GM12878 (cell line): ENCODE measurements around the gene NTM. TPM values are rescaled to one million over a fixed set of nuclear protein-coding genes. Genes with fewer than 3 reads are reported as not detected.

Experiments used
- ATAC-seq: fragments of 200-7000 bp; cut with Tn5 transposase; 3 replicates; pipeline ENCODE4 v1.9.1; 2020; ENCODE audit warnings: mild to moderate bottlenecking, moderate library complexity
- BruUV-seq: library from RNA; stranded (reverse); fragments of 400-500 nt; replicated peaks from 2 replicates; lab custom pipeline; 2021; lab: Mats Ljungman, UMichigan
- CTCF ChIA-PET: fragments of 300-600 bp; sonication (Branson Sonifier 250); formaldehyde crosslinking; extraction: SDS; loops from one replicate; lab custom pipeline; 2021; ENCODE audit warnings: inconsistent platforms; lab: Yijun Ruan, JAX
- POLR2A ChIA-PET: fragments of 350-600 bp; formaldehyde crosslinking; extraction: SDS; loops from one replicate; lab custom pipeline; 2021; ENCODE audit warnings: inconsistent platforms; lab: Charles Lee
- RAD21 ChIA-PET: fragments of 300-600 bp; sonication (Branson Sonifier 250); formaldehyde crosslinking; loops from one replicate; lab custom pipeline; 2023; ENCODE audit warnings: antibody characterized with exemption; ENCODE audit not compliant: unreplicated experiment; lab: Charles Lee
- SMC1A ChIA-PET: fragments of 300-600 bp; sonication (Branson Sonifier 250); formaldehyde crosslinking; loops from one replicate; lab custom pipeline; 2023; ENCODE audit not compliant: unreplicated experiment, uncharacterized antibody; lab: Charles Lee
- DNase-seq: peaks from one replicate; pipeline ENCODE4 v3.0.0-alpha.2; 2011; ENCODE audit warnings: low read depth, low spot score
- FAIRE-seq: peaks from 3 replicates; lab custom pipeline; 2011; peaks lifted over from hg19 to GRCh38; lab: Jason Lieb, UNC
- H2AFZ ChIP-seq: 2 replicates; pipeline ENCODE4 v1.6.0; 2011; ENCODE audit warnings: low read depth, low read length, control low read depth; ENCODE audit not compliant: control insufficient read depth
- H3K27ac ChIP-seq: 2 replicates; pipeline ENCODE4 v1.5.1; 2011; ENCODE audit warnings: control low read depth; ENCODE audit not compliant: control insufficient read depth, insufficient read depth
- H3K27me3 ChIP-seq, 2 experiments: replicated peaks in 1 of 2; 2 replicates each; pipeline versions ENCODE4 v1.6.0 to v1.6.1; 2011; ENCODE audit warnings: low read length in 1 of 2; ENCODE audit not compliant: control insufficient read depth in 2 of 2, insufficient read depth in 2 of 2
- H3K36me3 ChIP-seq, 2 experiments: 2 replicates each; pipeline ENCODE4 v1.5.1; 2011; ENCODE audit warnings: low read length in 1 of 2; ENCODE audit not compliant: control insufficient read depth in 2 of 2, insufficient read depth in 2 of 2
- H3K4me1 ChIP-seq: 2 replicates; pipeline ENCODE4 v1.6.1; 2011; ENCODE audit warnings: mild to moderate bottlenecking, low read length, moderate library complexity, mixed read lengths; ENCODE audit not compliant: control insufficient read depth, insufficient read depth
- H3K4me2 ChIP-seq: 2 replicates; pipeline ENCODE4 v1.6.0; 2011; ENCODE audit warnings: control low read depth; ENCODE audit not compliant: control insufficient read depth, insufficient read depth
- H3K4me3 ChIP-seq: fragments of 200-600 bp; sonication (generic); 2 replicates; pipeline ENCODE4 v1.5.1; 2016
- H3K79me2 ChIP-seq: 2 replicates; pipeline ENCODE4 v1.6.0; 2011; ENCODE audit warnings: low read length; ENCODE audit not compliant: control insufficient read depth, insufficient read depth
- H3K9ac ChIP-seq: 2 replicates; pipeline ENCODE4 v1.8.0; 2011; ENCODE audit warnings: low read length, control low read depth, mixed read lengths; ENCODE audit not compliant: control insufficient read depth, insufficient read depth
- H3K9me3 ChIP-seq: replicated peaks from 3 replicates; pipeline ENCODE4 v1.5.1; 2011; ENCODE audit warnings: mild to moderate bottlenecking, low read length; ENCODE audit not compliant: control insufficient read depth, insufficient read depth
- H4K20me1 ChIP-seq: 2 replicates; pipeline ENCODE4 v1.6.0; 2011; ENCODE audit not compliant: control insufficient read depth, insufficient read depth
- NFXL1 ChIP-seq: fragments of 450-650 bp; IDR thresholded peaks from 2 replicates; pipeline ENCODE4 v1.6.1; 2017; ENCODE audit warnings: antibody characterized with exemption, mild to moderate bottlenecking, borderline replicate concordance
- RAD51 ChIP-seq: fragments of 450-650 bp; IDR thresholded peaks from 2 replicates; pipeline ENCODE4 v1.6.1; 2016; ENCODE audit warnings: moderate library complexity, mild to moderate bottlenecking, inconsistent platforms
- RFX5 ChIP-seq: IDR thresholded peaks from 2 replicates; pipeline ENCODE4 v1.6.1; 2011; ENCODE audit warnings: low read depth, low read length, improper control_type of control experiment
- SREBF2 ChIP-seq: IDR thresholded peaks from 2 replicates; pipeline ENCODE4 v1.6.1; 2012; ENCODE audit warnings: mild to moderate bottlenecking, low read length
- ZNF217 ChIP-seq: fragments of 450-650 bp; IDR thresholded peaks from 2 replicates; pipeline ENCODE4 v1.6.1; 2017; ENCODE audit warnings: antibody characterized with exemption, mild to moderate bottlenecking
- WGBS: methylation state at CpG from one replicate; pipeline ENCODE4 v1.1.6; 2016; ENCODE audit warnings: low lambda C conversion rate; ENCODE audit not compliant: insufficient replicate concordance, insufficient coverage; ENCODE audit errors: missing lambda C conversion rate; 5-methylcytosine and 5-hydroxymethylcytosine counted together
- in situ Hi-C: fragments of 300-500 bp; cut with MboI; formaldehyde crosslinking; loops from 9 replicates; pipeline ENCODE4 v1.14.3; 2018; ENCODE audit warnings: mixed read lengths
- intact Hi-C: fragments of 100-400 bp; cut with micrococcal nuclease; formaldehyde crosslinking; loops from one replicate; pipeline ENCODE4 v1.14.2; 2022; ENCODE audit not compliant: unreplicated experiment
- polyA plus RNA-seq, 11 experiments: library from polyadenylated mRNA; depleted of rRNA in 4 of 11; unstranded in 6 of 11; stranded (reverse) in 5 of 11; fragments of >200 nt; fragmentation: Nextera tagmentation in 4 of 11; fragmentation: Illumina TruSeq in 1 of 11; extraction: Ambion mirVana in 4 of 11; extraction: Trizol in 1 of 11; gene quantifications; 1 replicate in 1 of 11; 2 replicates in 10 of 11; pipeline versions ENCODE4 v1.2.1 to v1.2.3, GENCODE V29; 2011 to 2016; ENCODE audit warnings: inconsistent platforms in 2 of 11, missing spikeins in 2 of 11, low read depth in 1 of 11
- total RNA-seq, 4 experiments: library from RNA; depleted of rRNA in 3 of 4; stranded (reverse); fragments of >200 nt in 3 of 4; fragmentation: Illumina TruSeq in 1 of 4; extraction: Trizol in 1 of 4; gene quantifications; 2 replicates each; pipeline versions ENCODE4 v1.2.1 to v1.2.3, GENCODE V29; 2013 to 2021
- TF ChIP-seq, protein P1 (sequence below): fragments of 450-650 bp; IDR thresholded peaks from 2 replicates; pipeline ENCODE4 v1.6.1; 2016; ENCODE audit warnings: mild to moderate bottlenecking
- TF ChIP-seq, protein P2 (sequence below): IDR thresholded peaks from 2 replicates; pipeline ENCODE4 v1.6.1; 2012; ENCODE audit warnings: low read depth, low read length, improper control_type of control experiment
- TF ChIP-seq, protein P3 (sequence below): fragments of 450-650 bp; conservative IDR thresholded peaks from 2 replicates; pipeline ENCODE4 v1.6.1; 2017; ENCODE audit warnings: mild to moderate bottlenecking, moderate library complexity
- TF ChIP-seq, protein P4 (sequence below): fragments of 450-650 bp; IDR thresholded peaks from 2 replicates; pipeline ENCODE4 v1.6.1; 2017; ENCODE audit warnings: antibody characterized with exemption, mild to moderate bottlenecking, moderate library complexity
- TF ChIP-seq, protein P5 (sequence below): fragments of 450-650 bp; formaldehyde crosslinking; IDR thresholded peaks from 2 replicates; pipeline ENCODE4 v1.4.0; 2020; ENCODE audit warnings: mild to moderate bottlenecking, moderate library complexity

NTM gene
- total and polyA plus RNA-seq, 10 of the 15 experiments (the other 5 are each of a cell fraction or from before 2014, with no cell fraction given): not detected

DNA sequence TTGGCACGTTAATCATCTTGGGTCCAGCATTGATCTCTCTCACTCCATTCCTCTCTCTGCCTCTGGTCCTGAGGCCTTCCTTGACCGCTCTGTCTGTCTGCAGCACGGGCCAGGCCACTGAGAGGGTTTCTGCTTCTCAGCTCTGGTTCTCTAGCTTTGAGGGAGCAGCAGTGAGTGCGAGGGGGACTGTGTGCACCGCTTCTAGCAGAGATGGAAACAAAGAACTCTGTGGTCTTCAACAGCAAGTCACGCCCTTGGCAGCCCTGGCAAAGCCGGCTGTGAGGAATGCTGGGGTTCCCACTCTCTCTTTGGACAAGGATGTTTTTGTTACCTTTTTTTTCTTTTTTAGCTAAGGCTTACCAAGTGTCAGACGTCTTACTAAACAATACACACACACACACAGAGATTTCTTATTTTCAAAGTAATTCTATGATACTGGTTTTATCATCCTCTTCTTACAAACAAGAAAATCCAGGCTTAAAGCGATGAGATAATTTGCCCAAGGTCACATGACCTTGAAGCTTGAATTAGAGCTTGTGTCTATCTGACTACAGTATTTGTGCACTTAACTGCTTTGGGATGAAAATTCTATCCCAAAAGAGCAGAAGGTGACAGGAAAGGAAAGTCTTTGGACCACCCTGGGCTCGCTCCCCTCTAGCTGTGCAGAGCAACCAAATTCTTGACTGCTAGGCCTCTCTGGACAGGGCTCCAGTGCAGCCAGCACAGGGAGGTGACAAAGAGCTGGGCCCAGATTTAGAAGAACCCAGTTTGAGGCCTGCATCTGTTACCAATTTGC lies 293.2 kb downstream of the NTM start (continued):
- TF ChIP-seq, protein P1, sequence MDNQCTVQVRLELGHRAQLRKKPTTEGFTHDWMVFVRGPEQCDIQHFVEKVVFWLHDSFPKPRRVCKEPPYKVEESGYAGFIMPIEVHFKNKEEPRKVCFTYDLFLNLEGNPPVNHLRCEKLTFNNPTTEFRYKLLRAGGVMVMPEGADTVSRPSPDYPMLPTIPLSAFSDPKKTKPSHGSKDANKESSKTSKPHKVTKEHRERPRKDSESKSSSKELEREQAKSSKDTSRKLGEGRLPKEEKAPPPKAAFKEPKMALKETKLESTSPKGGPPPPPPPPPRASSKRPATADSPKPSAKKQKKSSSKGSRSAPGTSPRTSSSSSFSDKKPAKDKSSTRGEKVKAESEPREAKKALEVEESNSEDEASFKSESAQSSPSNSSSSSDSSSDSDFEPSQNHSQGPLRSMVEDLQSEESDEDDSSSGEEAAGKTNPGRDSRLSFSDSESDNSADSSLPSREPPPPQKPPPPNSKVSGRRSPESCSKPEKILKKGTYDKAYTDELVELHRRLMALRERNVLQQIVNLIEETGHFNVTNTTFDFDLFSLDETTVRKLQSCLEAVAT: no peak
- TF ChIP-seq RAD51: no peak
- TF ChIP-seq, protein P2, sequence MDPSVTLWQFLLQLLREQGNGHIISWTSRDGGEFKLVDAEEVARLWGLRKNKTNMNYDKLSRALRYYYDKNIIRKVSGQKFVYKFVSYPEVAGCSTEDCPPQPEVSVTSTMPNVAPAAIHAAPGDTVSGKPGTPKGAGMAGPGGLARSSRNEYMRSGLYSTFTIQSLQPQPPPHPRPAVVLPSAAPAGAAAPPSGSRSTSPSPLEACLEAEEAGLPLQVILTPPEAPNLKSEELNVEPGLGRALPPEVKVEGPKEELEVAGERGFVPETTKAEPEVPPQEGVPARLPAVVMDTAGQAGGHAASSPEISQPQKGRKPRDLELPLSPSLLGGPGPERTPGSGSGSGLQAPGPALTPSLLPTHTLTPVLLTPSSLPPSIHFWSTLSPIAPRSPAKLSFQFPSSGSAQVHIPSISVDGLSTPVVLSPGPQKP: no peak
- TF ChIP-seq ZNF217: no peak
- TF ChIP-seq, protein P3, sequence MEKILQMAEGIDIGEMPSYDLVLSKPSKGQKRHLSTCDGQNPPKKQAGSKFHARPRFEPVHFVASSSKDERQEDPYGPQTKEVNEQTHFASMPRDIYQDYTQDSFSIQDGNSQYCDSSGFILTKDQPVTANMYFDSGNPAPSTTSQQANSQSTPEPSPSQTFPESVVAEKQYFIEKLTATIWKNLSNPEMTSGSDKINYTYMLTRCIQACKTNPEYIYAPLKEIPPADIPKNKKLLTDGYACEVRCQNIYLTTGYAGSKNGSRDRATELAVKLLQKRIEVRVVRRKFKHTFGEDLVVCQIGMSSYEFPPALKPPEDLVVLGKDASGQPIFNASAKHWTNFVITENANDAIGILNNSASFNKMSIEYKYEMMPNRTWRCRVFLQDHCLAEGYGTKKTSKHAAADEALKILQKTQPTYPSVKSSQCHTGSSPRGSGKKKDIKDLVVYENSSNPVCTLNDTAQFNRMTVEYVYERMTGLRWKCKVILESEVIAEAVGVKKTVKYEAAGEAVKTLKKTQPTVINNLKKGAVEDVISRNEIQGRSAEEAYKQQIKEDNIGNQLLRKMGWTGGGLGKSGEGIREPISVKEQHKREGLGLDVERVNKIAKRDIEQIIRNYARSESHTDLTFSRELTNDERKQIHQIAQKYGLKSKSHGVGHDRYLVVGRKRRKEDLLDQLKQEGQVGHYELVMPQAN: no peak

DNA sequence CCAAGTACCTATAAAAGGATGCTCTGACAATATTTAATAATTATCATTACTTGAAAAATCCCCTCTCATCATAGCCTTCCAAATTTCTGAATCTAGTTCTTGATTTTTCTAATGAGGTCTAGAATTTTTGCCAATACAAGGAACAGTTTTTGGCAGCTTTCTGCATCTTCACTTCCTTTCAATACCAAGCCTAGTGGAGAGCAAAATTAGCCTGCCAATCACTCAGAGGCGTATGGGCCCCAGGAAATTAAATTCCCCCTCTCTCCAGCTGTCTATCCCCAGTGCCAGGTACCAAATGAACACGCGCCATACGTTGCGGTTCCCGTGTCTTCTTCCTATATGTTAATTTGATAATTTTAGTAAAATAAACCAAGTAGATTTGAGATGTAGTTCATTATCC lies 293.9 kb downstream of the NTM start:
- DNase-seq (no peak), ATAC-seq (no peak), FAIRE-seq (no peak)
- no TSS peak for BruUV-seq
- H3K4me1 ChIP-seq: peaks cover under 1% of the 10 kb centered on the region; the same call in 1 of the 2 replicates
- RAD21 ChIA-PET: no interaction called here
- H3K9me3 ChIP-seq: no peaks in the 10 kb centered on the region
- no peak overlapping the region for H3K4me3 ChIP-seq
- peaks cover 0 to 6% of the 10 kb centered on the region in 2 experiments; a peak in 1 of 4 replicates for H3K27me3 ChIP-seq
- in situ Hi-C loops: no loop called here
- POLR2A ChIA-PET: no interaction called here
- 61% methylated on average over 6 of the region's 6 CpGs for WGBS
- intact Hi-C loops: no loop called here
- CTCF ChIA-PET: interaction anchor here (4.7 kb wide), 1 partner anchor 10 kb away, joined by 17 read pairs; no protein-coding TSS in a partner anchor
- no peaks in the 10 kb centered on the region for H4K20me1 ChIP-seq
- H3K9ac ChIP-seq: no peak overlapping the region
- no peak overlapping the region for H3K4me2 ChIP-seq
- SMC1A ChIA-PET: no interaction called here
- H3K27ac ChIP-seq: no peak overlapping the region
- H3K79me2 ChIP-seq: no peaks in the 10 kb centered on the region
- H3K36me3 ChIP-seq: no peaks in the 10 kb centered on the region
- H2AFZ ChIP-seq: no peak overlapping the region
- TF ChIP-seq SREBF2 (no peak), NFXL1 (no peak), RFX5 (no peak)
- TF ChIP-seq, protein P4, sequence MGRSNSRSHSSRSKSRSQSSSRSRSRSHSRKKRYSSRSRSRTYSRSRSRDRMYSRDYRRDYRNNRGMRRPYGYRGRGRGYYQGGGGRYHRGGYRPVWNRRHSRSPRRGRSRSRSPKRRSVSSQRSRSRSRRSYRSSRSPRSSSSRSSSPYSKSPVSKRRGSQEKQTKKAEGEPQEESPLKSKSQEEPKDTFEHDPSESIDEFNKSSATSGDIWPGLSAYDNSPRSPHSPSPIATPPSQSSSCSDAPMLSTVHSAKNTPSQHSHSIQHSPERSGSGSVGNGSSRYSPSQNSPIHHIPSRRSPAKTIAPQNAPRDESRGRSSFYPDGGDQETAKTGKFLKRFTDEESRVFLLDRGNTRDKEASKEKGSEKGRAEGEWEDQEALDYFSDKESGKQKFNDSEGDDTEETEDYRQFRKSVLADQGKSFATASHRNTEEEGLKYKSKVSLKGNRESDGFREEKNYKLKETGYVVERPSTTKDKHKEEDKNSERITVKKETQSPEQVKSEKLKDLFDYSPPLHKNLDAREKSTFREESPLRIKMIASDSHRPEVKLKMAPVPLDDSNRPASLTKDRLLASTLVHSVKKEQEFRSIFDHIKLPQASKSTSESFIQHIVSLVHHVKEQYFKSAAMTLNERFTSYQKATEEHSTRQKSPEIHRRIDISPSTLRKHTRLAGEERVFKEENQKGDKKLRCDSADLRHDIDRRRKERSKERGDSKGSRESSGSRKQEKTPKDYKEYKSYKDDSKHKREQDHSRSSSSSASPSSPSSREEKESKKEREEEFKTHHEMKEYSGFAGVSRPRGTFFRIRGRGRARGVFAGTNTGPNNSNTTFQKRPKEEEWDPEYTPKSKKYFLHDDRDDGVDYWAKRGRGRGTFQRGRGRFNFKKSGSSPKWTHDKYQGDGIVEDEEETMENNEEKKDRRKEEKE: no peak
- TF ChIP-seq, protein P5, sequence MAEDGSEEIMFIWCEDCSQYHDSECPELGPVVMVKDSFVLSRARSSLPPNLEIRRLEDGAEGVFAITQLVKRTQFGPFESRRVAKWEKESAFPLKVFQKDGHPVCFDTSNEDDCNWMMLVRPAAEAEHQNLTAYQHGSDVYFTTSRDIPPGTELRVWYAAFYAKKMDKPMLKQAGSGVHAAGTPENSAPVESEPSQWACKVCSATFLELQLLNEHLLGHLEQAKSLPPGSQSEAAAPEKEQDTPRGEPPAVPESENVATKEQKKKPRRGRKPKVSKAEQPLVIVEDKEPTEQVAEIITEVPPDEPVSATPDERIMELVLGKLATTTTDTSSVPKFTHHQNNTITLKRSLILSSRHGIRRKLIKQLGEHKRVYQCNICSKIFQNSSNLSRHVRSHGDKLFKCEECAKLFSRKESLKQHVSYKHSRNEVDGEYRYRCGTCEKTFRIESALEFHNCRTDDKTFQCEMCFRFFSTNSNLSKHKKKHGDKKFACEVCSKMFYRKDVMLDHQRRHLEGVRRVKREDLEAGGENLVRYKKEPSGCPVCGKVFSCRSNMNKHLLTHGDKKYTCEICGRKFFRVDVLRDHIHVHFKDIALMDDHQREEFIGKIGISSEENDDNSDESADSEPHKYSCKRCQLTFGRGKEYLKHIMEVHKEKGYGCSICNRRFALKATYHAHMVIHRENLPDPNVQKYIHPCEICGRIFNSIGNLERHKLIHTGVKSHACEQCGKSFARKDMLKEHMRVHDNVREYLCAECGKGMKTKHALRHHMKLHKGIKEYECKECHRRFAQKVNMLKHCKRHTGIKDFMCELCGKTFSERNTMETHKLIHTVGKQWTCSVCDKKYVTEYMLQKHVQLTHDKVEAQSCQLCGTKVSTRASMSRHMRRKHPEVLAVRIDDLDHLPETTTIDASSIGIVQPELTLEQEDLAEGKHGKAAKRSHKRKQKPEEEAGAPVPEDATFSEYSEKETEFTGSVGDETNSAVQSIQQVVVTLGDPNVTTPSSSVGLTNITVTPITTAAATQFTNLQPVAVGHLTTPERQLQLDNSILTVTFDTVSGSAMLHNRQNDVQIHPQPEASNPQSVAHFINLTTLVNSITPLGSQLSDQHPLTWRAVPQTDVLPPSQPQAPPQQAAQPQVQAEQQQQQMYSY (CRISPR knock-in tag): no peak
